Upper lobe of left lung (tissue), 4 donors: ENCODE measurements around the gene MRC2.

Source experiments
- POLR2A ChIP-seq, 4 donors: fragments of 450-650 bp; IDR thresholded peaks; one replicate each; pipeline ENCODE4 v1.5.1; 2016 to 2017; ENCODE audit warnings: antibody characterized with exemption in 4 of 4, mild to moderate bottlenecking in 2 of 4
- POLR2AphosphoS5 ChIP-seq, 2 donors: sonication (generic); formaldehyde crosslinking; IDR thresholded peaks; one replicate each; pipeline ENCODE4 v1.5.1; 2017; ENCODE audit warnings: antibody characterized with exemption in 2 of 2
- TF ChIP-seq, protein P1 (sequence below), 6 experiments: fragments of 450-650 bp in 4 of 6; fragments of 200-600 bp in 2 of 6; sonication (generic) in 2 of 6; IDR thresholded peaks; one replicate each; pipeline ENCODE4 v1.5.1; 2016 to 2019; ENCODE audit warnings: antibody characterized with exemption in 6 of 6

DNA sequence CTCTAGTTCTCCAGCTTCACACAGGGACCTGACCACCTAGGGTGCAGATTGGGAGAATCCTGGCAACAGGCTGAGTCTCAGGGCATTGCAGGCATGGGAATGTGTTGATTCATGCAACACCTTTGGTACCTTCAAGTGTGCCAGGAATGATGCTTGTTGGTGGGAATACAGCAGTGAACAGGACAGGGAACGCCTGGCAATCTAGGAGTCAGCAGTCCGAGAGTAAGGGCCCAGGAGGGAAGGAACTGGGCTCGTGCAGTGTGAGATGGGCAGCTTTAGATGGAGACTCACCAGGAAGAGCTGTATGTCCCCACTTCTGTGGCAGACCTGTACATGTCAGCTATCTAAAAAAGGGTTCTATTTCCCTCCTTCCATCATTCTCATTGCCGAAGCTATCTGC, 12.0 kb upstream of the MRC2 start:
- TF ChIP-seq, protein P1, sequence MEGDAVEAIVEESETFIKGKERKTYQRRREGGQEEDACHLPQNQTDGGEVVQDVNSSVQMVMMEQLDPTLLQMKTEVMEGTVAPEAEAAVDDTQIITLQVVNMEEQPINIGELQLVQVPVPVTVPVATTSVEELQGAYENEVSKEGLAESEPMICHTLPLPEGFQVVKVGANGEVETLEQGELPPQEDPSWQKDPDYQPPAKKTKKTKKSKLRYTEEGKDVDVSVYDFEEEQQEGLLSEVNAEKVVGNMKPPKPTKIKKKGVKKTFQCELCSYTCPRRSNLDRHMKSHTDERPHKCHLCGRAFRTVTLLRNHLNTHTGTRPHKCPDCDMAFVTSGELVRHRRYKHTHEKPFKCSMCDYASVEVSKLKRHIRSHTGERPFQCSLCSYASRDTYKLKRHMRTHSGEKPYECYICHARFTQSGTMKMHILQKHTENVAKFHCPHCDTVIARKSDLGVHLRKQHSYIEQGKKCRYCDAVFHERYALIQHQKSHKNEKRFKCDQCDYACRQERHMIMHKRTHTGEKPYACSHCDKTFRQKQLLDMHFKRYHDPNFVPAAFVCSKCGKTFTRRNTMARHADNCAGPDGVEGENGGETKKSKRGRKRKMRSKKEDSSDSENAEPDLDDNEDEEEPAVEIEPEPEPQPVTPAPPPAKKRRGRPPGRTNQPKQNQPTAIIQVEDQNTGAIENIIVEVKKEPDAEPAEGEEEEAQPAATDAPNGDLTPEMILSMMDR (IDR thresholded peaks at IDR 0.05), result no peak
- no peak for TF ChIP-seq POLR2A (IDR thresholded peaks at IDR 0.05)
- no peak for TF ChIP-seq POLR2AphosphoS5 (IDR thresholded peaks at IDR 0.05)
